GM18867 (cell line): ENCODE results near the gene FOXA1.

ENCODE experiments used
- ATAC-seq: cut with Tn5 transposase; IDR thresholded peaks from one replicate; pipeline ENCODE4 v1.9.1; 2021; ENCODE audit warnings: mild to moderate bottlenecking, moderate library complexity; ENCODE audit not compliant: unreplicated experiment

The FOXA1 gene

DNA sequence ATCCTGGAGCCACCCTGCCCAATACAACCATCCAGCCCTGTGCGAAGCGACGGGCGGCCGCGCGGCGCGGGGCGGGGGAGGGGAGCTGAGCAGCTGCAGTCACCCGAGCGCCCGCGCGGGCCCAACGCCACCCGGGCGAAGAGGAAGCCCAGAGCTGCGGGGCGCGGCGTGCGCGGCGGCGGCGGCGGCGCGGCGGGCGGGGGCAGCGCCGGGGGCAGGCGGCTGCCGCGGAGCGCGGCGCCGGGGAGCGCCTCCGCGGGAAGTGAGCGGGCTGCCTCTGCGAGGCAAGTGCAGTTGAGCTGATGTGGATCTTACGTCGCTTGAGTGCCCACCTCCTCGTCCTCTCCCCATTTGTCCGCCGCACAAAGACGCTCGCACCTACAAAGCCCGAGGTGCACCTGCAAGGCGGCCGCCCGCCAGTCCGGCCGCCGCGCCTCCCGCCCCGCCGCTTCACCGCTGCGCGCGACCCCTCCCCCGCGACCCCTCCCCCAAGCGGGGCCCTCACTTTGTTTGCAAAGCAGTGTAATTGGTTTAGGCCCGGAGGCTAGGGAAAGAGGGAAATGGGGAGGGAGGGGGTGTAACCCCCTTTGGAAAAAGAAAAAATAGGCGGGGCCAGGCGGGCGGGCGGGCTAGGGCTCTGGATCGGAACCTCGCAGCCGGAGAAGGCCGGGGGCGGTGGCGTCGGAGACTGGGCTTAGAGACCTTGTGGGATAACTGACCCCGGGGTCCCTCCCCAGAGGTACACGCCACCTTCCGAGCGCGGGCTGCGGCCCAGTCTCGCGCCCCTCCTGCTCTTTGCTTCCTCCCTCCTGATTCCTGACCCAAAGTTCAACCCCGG lies at the start of gene FOXA1, which contains the start of gene TTC6:
FOXA1 (minus strand) TSS at position 279 of the 838 bp plus-strand sequence; CDS start at position 2, 277 bp downstream.
TTC6 (plus strand) TSS at position 659 of the 838 bp plus-strand sequence. CDS start 26,436 bp downstream, outside the sequence.
- no peak for ATAC-seq

DNA sequence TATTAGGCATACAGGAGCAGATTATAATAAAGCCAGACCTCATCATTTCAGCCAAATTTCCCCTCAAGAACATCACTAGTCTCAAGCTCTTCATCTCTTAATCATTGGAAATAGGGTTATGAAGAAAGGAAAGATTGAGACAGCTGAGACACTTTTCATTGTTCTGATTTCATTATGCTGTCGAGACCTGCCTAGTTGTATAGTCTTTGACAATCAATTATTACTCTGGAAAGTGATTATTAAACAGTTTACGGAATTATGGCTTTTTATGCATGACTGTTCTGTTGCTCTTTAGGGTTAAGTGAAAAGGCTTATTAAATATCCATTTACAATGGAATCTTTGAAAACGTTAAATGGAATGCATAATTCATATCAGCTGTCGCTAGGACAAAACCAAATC lies 48.7 kb upstream of the FOXA1 start:
- no peak for ATAC-seq

DNA sequence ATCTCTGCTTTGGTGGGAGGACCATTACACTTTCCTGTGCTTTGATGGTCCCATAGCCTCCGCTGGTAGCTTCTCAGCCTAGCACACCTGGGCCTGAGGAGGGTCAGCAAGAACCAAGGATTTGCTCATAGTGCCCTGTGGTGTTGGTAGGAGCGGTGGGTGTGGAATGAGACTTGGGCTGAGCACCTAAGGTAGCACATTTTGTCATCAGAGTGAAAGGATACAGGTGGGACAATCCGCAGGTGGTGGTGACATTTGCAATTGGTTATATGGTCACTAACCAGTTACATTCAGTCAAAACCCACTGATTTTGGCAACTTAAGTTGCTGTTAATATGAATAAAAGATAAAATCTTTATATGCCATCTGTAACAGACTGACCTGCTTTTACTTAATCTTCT lies 47.1 kb upstream of the FOXA1 start:
- ATAC-seq, result no peak

DNA sequence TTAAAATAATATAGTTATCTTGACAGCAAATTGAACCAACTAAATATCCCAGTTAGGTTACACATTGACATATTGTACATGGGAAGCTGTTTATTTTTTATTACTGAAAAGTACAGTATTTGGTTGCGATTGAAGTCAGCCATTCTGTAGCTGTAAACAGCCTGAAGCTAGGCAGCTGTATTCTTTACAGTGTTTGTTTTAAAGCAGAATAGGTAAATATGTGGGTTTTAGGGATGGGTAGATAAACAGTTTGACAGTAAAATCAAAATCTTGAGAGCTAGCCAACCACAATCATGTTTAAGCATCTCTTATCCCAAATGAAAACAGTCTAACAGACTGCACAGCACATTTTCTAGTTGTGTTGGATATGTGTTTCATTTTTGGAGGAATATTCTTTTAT lies 46.1 kb upstream of the FOXA1 start:
- ATAC-seq, result no peak

DNA sequence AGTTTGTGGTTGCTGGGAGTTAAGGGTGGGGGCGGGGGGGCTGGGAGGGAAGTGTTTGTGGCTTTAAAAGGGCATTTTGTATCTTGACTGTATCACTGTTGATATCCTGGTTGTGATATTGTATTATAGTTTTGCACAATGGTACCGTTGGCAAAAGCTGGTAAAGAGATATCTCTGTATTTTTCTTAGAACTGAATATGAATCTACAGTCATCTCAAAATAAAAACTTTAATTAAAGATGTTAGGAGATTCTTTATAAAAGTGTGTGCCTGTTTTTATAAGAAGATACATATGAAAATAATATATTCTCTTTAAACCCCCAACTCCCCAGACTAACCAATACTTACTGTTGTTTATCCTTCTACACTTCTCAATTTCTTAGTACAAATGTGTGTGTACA lies 43.5 kb upstream of the FOXA1 start:
- no peak for ATAC-seq

DNA sequence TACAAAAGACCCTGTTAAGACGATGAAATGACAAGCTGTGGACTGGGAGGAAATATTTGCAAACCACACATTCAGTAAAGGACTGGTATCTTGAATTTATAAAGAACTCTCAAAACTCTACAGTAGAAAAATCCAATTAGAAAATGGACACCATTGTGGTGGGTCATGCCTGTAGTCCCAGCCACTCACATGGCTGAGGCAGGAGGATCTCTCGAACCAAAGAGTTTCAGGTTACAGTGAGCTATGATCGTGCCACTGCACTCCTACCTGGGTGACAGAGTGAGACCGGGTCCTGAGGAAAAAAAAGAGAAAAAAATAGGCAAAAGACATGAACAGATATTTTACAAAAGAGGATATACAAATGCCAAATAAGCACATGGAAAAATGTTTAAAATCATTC lies 42.3 kb upstream of the FOXA1 start:
- ATAC-seq, result no peak

DNA sequence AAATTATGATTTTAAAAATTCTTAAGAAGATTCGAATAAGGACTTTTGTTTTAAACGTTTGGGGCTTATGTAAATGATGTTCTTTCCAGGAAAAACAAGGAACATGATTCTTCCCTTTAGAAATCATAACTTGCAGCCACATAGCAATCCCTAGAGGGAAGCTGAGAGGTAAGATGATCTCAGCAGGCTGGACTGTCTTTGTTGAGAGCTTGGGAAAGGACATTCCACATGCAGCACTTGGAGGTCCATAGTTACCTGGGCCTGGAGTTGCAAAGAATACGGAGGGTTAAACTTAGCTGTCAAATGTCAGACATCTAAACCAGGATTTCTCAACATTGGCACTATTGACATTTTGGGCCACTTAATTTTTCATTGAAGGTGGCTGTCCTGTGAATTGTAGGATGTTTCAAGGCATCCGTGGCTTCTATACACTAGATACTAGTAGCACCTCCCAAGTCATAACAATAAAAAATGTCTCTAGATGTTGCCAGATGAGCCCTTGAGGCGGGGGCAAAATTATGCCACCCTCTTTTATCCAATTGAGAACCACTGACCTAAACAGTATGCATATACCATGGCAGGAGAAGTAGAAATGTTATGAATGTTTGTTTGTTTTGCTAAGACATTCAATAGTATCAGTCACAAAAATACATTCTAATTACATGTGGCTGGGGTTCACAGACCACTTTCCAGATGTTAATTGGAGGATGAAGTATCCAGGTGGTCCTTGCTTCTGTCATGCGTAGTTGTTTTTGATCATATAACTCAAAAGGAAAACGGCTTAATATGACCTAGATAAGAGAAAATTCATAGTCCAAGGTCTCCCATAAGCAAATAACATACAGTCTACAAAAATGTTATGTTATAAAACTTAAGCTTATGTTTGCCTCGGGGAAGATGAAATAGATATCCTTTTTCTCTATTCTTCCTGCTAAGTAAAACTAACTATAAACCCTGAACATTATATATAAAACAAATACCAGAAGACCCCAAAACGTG lies 30.8 kb upstream of the FOXA1 start:
- no peak for ATAC-seq

DNA sequence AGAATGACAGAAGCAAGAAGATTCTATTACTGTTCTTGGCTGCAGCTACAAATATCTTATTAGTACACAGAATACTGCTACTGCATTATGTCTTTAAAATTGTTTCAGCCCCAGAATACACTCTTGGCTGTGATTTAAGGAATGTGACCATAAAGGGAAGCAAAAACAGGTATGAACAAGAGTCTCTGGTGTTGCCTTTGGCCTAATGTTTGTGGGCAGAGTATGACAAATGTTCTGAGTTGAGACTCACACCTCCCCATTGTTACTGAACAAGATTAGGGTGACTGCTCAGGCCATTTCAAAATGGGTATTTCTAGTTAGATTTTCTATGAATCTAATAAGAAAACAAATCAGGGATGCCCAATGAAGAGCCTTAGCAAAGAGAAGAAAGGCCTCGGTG lies 28.9 kb upstream of the FOXA1 start:
- ATAC-seq, result no peak

DNA sequence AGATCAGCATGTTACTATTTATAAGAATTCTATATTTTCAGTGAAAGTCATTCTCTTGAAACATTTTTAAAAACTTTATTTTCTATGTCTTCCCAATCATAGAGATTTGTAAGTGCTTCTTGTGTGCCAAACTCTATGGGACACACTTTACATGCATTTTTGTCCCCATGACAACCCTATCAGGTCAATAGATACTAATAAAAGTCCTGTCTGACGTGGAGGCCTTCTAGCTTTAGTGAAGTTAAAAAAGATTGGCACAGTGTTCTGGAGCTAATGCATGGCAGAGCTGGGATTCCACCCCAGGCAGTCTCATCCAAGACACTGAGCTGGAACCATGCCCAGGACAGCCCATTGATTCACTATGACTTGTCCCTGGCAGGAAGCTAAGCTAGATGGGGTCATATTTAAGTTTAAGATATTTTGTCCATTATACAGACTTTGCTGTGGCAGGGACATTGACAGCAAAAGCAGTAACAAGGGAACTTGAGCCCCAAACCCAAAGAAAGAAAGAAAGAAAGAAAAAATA lies 28.4 kb upstream of the FOXA1 start:
- no peak for ATAC-seq

DNA sequence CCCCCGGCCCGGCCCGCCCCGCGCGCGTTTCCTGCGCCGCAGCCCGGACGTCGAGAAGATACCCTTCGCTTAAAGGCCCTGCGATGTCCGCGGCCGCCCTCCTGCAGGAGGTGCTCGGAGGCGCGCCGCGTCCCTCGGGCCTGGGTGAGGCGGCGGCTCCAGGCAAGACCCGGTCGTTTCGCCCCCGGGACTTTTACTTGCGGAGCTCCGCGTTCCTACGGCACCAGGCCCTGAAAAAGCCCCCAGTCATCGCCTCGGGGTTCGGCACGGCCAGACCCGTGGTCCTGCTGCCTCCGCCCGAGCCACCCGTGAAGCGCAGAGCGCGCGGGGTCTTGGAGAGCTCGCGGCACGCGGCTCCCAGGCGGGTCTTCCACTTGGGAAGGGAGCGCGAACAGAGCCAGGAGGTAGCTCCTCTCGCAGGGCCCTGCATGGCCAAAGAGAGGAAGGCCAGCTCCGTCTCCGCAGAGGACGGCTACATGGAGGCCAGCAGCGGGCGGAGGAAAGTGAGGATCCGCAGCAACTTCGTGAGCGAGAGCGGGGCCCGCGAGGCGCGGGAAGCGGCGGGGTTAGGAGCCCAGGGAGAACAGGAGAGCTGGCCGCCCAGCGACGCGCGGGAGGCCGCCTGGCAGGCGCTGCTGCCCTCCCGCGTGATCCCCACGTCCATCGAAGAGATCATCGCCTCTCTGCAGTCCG lies 27.3 kb upstream of the FOXA1 start:
- no peak for ATAC-seq

DNA sequence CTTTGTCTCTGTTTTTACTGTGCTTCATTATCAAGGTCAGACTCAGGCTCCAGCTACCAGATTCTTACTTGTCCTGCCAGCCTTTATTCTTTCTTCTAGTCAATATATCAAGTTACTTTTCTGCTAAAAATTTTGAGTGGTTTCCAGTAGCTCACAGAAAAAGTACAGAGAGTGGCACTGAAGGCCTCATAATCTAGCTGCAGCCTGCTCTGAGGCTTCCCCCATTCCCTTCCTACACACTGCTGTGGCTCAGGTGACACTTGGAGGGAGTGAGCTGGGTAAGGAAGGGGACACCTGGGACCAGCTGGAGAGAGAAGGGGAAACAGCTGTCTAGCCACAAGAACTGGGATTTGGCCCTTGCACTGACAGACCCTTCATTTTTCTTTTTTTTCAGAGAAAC lies 25.8 kb upstream of the FOXA1 start:
- ATAC-seq, result no peak

DNA sequence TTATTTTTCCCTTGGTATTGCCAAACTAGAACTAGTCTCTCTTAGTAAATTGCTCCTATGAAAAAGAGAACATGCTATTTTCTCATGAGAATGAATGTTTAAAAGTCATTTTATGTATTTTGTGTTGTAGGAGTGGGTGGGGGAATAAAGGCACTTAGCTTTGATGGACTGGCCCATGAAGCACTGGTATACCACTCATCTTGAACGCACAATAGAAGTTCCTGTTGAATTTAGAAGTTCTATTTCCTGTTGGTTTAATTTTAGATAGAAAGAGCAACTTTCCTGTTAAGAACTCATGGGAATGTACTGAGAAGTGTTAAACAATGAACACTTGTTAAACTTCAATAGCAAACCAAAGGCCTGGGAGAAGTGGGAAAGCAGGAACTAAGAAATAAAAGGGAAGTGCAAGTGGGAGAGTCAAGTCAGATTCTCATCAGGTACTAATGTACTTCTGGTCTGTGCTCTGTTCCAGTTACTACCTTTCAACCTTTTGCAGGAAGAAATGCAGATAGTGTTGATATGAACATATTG lies 23.5 kb upstream of the FOXA1 start:
- no peak for ATAC-seq

DNA sequence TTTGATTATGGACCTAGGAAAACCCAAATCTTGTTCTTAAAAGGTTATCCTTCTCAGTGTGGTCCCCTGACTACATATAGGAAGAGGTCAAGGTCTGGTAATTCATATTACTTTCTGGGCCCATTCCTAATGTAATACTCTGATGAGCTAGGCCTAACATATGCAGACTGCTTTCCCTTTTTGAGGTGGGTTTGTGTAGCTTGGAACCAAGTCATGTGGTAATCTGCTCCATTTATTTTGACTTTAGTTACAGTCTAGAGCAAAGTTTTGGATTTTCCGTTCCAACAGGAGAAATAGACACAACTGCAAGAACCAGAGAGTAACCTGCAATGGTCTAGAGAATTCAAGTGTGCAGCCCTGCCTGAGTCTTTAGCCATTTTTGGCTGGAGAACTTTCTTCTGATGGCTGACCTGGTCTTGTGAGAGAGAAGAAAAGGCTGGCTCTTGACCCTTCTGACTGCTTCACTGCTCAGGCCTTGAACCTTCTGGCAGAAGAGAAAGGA lies 22.9 kb upstream of the FOXA1 start:
- no peak for ATAC-seq

DNA sequence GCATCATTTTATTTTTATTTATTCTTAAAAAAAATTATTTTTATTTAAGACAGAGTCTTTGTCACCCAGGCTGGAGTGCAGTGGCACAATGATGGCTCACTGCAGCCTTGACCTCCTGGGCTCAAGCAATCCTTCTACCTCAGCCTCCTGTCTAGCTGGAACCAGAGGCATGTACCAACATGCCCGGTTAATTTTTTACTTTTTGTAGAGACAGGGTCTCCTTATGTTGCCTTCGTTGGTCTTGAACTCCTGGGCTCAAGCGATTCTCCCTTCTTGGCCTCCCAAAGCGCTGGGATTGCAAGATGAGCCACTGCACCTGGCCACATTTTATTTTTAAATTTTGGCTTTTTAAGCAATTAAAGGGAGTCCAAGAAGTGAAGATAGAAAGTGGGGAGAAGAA lies 21.8 kb upstream of the FOXA1 start:
- ATAC-seq, result no peak

DNA sequence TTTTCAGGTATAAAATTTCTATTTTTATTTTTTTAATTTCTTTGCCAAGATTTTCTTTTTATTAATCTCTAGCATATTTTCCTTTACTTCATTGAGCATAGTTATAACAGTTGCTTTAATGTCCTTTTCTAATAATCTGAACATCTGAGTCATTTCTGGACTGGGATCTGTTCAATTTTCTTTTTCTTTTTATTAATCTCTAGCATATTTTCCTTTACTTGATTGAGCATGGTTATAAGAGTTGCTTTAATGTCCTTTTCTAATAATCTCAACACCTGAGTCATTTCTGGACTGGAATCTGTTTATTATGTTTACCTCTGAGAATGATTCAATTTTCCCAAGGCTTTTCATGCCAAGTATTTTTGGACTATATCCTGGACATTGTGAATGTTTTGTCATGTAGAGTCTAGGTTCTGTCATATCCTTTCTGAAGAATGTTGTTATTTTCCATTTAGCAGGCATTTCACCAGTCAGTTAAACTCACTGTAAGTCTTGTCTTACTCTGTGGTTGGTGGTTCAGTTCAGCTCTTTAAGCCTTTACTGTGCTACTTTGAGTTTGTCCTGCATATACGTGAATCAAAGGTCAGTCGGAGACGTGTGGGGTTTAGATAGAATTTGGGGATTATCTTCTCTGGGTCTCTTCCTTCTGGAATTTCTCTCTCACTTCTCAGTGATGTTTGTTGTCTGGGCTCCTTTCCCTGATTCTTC lies 20.7 kb upstream of the FOXA1 start:
- ATAC-seq, result no peak

DNA sequence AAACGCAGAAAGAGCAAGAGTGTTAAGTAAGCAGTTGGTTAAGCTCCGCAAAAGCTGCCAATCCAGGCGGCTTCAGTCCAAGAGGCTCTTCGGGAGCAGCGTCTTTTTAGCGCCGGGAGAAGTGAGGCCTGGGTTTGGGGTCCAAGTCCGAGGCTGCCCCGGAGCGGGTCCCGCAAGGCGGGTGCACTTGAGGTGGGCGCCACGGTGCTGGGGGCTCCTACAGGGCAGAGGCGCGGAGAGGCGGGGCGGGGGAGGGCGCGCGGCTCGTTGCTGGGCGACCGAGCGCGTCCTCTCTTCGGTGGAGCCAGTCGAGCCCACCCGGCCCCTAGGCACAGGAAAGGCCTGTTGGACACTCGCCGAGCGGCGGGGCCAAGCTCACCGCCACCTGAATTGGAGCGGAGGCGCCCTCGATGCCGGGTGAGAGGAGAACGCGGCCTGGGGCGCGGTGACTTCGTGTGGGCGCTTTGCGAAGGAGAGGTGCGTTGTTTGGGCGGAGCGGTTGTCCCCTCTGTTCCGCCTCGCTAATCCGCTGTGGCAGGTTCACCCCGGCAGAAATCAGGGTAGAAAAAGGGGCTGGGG lies 16.0 kb upstream of the FOXA1 start:
- no peak for ATAC-seq

DNA sequence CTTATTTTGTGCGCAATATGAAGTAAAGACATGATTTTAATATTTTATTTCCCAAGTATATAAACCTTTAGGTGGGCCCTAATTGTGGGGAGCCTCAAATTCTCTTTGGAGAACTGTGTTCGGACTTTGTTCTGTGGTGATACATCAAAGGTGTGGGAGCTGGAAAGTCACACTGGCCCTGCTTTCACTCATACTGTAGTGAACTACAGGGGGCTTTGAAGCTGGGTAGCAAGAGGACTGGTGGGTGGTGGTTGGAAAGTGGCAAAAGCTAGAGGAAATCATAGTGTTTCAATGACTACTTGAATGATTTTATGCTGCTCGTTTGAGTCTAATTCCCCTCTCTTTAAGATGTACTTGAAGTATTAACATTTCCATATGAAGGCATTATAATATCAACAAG lies 13.6 kb upstream of the FOXA1 start:
- ATAC-seq, result no peak

DNA sequence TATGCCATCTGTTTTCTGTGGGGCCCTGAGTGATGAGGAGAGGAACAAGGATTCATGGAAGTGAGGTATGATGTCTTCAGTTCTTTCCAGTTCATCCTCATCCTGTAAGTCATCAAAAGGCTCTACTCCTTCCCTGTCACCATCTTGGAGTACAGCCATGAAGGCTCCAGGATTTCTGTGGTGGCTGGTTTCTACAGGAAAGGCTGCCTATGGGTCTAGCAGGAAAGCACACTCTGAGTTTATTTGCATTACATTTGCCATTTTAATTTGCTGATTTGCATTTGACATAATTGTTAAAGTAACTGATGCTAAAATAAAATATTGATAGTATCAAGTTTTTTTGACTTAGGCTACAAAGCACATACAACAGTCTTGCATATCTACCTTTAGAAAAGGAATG lies 11.6 kb upstream of the FOXA1 start:
- no peak for ATAC-seq

DNA sequence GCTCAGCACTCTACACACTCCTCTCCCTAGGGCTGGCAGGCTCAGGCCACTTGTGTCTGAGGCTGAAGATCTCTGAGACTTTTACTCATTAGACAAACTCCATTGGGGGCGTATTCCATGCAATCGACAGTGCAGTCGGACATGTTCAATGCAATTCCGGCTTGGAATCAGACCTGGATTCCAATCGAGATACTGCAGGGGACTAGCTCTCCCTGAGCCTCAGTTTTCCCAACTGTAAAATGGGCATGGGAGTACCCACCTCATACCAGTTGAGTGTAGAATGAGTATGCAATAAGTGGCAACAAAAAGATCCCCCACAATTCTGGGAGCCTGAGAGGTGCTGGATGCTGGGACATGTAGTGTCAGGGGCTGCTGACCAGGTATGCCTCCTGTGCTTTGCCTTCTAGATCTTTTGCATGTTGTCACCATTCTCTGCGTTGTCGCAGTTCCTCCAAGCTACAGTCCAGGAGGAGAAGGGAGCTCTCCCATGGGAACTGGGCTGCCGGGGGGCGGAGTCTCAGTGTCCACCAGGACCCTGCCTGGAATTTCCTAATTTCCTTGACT lies 8.7 kb upstream of the FOXA1 start:
- no peak for ATAC-seq
